ENCODE results near the gene SMIM9. TPM values are rescaled to one million over a fixed set of nuclear protein-coding genes. Genes with fewer than 3 reads are reported as not detected.
"Not testable (repeated sequence)": the region's sequence is repeated elsewhere in the genome, so short reads cannot be mapped to it uniquely, and the experiment has no call there.

The SMIM9 gene
- total and polyA plus RNA-seq, 9 of the 15 experiments (the other 6 are each of a cell fraction or from before 2014, with no cell fraction given): 0.08 TPM; not detected in 8

- H2AFZ ChIP-seq (ENCODE audit: low read depth, low read length); CTCF ChIA-PET (ENCODE audit: low intra/inter-chr PET ratio); intact Hi-C loops (cut with micrococcal nuclease); H3K4me3 ChIP-seq; ATAC-seq; H3K9ac ChIP-seq (ENCODE audit: insufficient read depth in 1 of 2, low read depth in 2 of 2, low read length in 2 of 2); H3K4me2 ChIP-seq (ENCODE audit: insufficient read depth, low read length); H3K79me2 ChIP-seq (ENCODE audit: control insufficient read depth, insufficient read depth, low read length); H3K4me1 ChIP-seq (replicated peaks in 1 of 2; ENCODE audit: control insufficient read depth in 2 of 2, insufficient read depth in 2 of 2, low read length in 2 of 2); DNase-seq (ENCODE audit: extremely low read depth in 1 of 4, low spot score in 3 of 4); FAIRE-seq; H4K20me1 ChIP-seq (replicated peaks; ENCODE audit: control insufficient read depth, insufficient read depth, low read length); BruUV-seq (replicated peaks); H3K27ac ChIP-seq (ENCODE audit: extremely low read depth, low read depth, low read length); H3K9me3 ChIP-seq (replicated peaks; ENCODE audit: control insufficient read depth, insufficient read depth, low read depth, low read length); H3K36me3 ChIP-seq (ENCODE audit: control insufficient read depth, insufficient read depth, low read length); H3K9me1 ChIP-seq (ENCODE audit: control insufficient read depth, insufficient read depth, low read length); in situ Hi-C loops (cut with MboI); H3K27me3 ChIP-seq (ENCODE audit: control insufficient read depth in 2 of 2, insufficient read depth in 2 of 2, low read length in 2 of 2): not testable (repeated sequence)
- POLR2A ChIA-PET: interaction anchor here (1.1 kb wide), 1 partner anchor 26 kb away, joined by 3 read pairs; no protein-coding TSS in a partner anchor
- peak; percentile 93 for TF ChIP-seq ZNF507 (tag; conservative IDR thresholded peaks at IDR 0.05)
- TF ChIP-seq ZNF354B (CRISPR knock-in tag; IDR thresholded peaks at IDR 0.05): 0 out of 2 replicates have a peak, but pooled peaks have one; percentile 37
Measured at GRCh38 chrX:154868522-154868921, 34.1 kb upstream of the SMIM9 start.

- DNase-seq (ENCODE audit: extremely low read depth in 1 of 4, low spot score in 3 of 4) (no peak), FAIRE-seq (no peak), ATAC-seq (no peak)
- Histone ChIP-seq H3K79me2 (ENCODE audit: control insufficient read depth, insufficient read depth, low read length) (no peaks in the 10 kb centered on the region), H3K4me1 (replicated peaks in 1 of 2; ENCODE audit: control insufficient read depth in 2 of 2, insufficient read depth in 2 of 2, low read length in 2 of 2) (no peaks in the 10 kb centered on the region; a peak in 1 of 5 replicates), H3K9me3 (replicated peaks; ENCODE audit: control insufficient read depth, insufficient read depth, low read depth, low read length) (no peaks in the 10 kb centered on the region), H3K4me3 (no peak overlapping the region), H3K27me3 (ENCODE audit: control insufficient read depth in 2 of 2, insufficient read depth in 2 of 2, low read length in 2 of 2) (no peaks in the 10 kb centered on the region), H3K4me2 (ENCODE audit: insufficient read depth, low read length) (no peak overlapping the region), H3K9ac (ENCODE audit: insufficient read depth in 1 of 2, low read depth in 2 of 2, low read length in 2 of 2) (no peak overlapping the region), H3K36me3 (ENCODE audit: control insufficient read depth, insufficient read depth, low read length) (no peaks in the 10 kb centered on the region), H2AFZ (ENCODE audit: low read depth, low read length) (no peak overlapping the region), H4K20me1 (replicated peaks; ENCODE audit: control insufficient read depth, insufficient read depth, low read length) (no peaks in the 10 kb centered on the region), H3K27ac (ENCODE audit: extremely low read depth, low read depth, low read length) (no peak overlapping the region), H3K9me1 (ENCODE audit: control insufficient read depth, insufficient read depth, low read length) (no peaks in the 10 kb centered on the region)
- no TSS peak for BruUV-seq (replicated peaks)
- intact Hi-C loops (cut with micrococcal nuclease): no loop called here
- TF ChIP-seq MAFF (IDR thresholded peaks at IDR 0.05; ENCODE audit: low read length) (peak; percentile 8; the same call in 1 of the 2 replicates), ZNF431 (CRISPR knock-in tag; IDR thresholded peaks at IDR 0.05) (no peak), KDM1A (IDR thresholded peaks at IDR 0.05) (peak; percentile 98), ZFP36 (IDR thresholded peaks at IDR 0.05; ENCODE audit: low read depth, low read length, partially characterized antibody) (no peak), NFE2 (IDR thresholded peaks at IDR 0.05; ENCODE audit: low read depth) (peak; percentile 26; the same call in 1 of the 2 replicates), MAFG (tag; conservative IDR thresholded peaks at IDR 0.05) (0 out of 2 replicates have a peak, but pooled peaks have one; percentile 18), TCF3 (CRISPR knock-in tag; IDR thresholded peaks at IDR 0.05) (no peak), CBFA2T3 (IDR thresholded peaks at IDR 0.05) (peak; percentile 63), HDAC1 (IDR thresholded peaks at IDR 0.05) (peak in 1 of 2 experiments; percentile 89; a peak in 2 of 4 replicates), TAL1 (IDR thresholded peaks at IDR 0.05) (peak; percentile 21; the same call in 1 of the 2 replicates), HDAC2 (IDR thresholded peaks at IDR 0.05) (peak; percentile 95), SAFB (IDR thresholded peaks at IDR 0.05; ENCODE audit: borderline replicate concordance, low read depth, low read length) (no peak), RBM34 (IDR thresholded peaks at IDR 0.05; ENCODE audit: borderline replicate concordance, insufficient read depth, low read length) (no peak), ARID1B (IDR thresholded peaks at IDR 0.05) (0 out of 2 replicates have a peak, but pooled peaks have one; percentile 11), RNF2 (IDR thresholded peaks at IDR 0.05) (no peak), RCOR1 (IDR thresholded peaks at IDR 0.05; ENCODE audit: borderline replicate concordance in 1 of 2, low read depth in 2 of 2, low read length in 2 of 2) (peak; percentile 83 to 97), NFRKB (IDR thresholded peaks at IDR 0.05; ENCODE audit: low read depth) (no peak)
- CTCF ChIA-PET (ENCODE audit: low intra/inter-chr PET ratio): no interaction called here
- in situ Hi-C loops (cut with MboI): no loop called here
- POLR2A ChIA-PET: no interaction called here
Measured at GRCh38 chrX:154855256-154855655, 20.8 kb upstream of the SMIM9 start.

Data from K562 (cell line).